GM18526 (cell line): ENCODE measurements around the gene ADAMTS2.

Experiments used
- POLR2A ChIP-seq: IDR thresholded peaks from 3 replicates; pipeline ENCODE4 v1.6.1; 2011; ENCODE audit not compliant: insufficient read length; ENCODE audit errors: extremely low read depth

Gene ADAMTS2

DNA sequence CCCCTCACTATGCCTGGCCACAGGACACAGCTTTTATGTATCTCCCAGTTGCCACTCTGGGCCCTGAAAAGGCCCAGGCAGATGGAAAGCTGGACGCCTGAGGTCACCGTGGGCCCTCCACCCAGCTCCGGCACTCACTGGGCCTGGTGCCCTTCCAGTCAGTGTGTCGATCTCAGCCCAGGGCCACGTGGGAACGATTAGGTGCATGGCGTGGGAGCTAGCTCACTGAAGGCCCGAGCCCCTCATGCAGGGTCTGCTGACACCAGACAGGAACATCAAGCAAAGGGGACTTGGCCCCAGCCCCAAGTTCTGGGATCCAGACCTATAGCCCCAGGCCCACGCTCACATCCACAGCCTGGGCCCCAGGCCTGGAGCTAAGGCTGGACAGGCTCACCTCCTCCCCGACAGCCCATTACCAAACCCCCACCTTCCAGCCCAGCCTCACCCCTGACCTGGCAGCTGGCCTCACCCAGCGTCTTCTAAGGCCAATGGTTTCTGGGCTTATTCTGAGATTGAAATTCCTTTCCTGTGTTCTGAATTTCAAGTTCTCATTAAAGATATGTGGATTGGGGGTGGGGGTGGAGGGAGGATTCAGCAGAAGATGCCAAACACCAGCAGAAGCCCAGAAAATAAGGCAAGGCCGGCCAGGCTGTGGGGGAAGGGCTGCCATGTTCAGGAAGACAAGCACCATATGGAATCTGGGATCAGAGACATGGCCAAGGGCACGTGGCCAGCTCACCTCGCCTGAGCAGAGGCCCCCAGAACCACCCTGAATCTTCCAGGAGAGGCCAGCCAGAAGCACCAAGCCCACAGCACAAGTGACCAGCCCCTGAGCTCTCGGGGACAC is 74.5 kb downstream of the ADAMTS2 start:
- no peak for TF ChIP-seq POLR2A

GRCh38 chr5:179269781-179270543 is 75.3 kb downstream of the ADAMTS2 start:
- no peak for TF ChIP-seq POLR2A

- TF ChIP-seq POLR2A, result no peak
Measured at GRCh38 chr5:179268966-179269693, 76.1 kb downstream of the ADAMTS2 start.

DNA sequence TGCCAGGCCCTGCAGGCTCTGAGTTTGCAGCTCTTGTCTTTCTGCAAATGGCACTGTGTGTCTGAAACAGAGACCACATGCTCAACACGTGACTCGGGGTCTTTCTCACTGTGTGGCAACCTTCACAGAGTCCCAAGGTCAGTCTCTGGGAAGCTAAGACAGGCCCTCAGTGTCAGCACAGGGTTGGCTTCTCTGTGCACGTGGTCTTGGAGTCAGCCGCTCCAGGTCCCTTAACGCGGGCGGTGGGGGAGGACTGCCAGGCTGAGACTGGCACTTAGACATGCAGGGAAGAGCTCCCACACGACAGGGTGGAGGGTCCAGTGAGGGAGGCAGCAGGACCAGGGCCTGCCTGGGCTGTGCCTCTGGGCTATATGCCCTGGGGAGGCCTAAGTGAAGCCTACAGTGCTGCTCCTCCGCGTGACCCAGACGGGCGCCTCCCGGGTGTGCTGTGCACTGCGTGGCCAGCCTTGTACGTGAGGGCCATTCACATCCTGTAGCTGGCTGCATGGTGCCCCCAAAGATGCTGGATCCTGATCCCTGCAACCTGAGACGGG is 76.8 kb downstream of the ADAMTS2 start:
- no peak for TF ChIP-seq POLR2A

DNA sequence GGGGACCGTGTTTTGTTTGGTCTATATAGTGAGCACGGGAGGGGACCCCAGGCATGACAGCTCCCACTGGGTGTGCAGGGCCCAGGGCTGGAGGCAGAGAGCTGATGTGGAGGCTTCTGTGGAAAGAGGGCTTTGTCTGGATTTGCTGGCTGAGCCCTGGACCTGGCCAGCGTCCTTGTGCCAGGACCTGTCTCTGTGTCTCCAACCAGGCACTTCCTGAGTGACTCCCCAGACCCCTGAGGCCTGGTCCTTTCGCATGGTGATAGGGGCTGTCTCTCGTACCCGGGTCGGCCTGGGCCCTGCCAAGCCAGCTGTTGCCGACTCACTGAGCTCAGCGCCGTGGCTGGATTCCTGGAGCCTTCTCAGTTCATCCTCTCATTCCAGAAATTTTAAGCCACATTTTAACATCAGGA is 77.6 kb downstream of the ADAMTS2 start:
- TF ChIP-seq POLR2A, result no peak

DNA sequence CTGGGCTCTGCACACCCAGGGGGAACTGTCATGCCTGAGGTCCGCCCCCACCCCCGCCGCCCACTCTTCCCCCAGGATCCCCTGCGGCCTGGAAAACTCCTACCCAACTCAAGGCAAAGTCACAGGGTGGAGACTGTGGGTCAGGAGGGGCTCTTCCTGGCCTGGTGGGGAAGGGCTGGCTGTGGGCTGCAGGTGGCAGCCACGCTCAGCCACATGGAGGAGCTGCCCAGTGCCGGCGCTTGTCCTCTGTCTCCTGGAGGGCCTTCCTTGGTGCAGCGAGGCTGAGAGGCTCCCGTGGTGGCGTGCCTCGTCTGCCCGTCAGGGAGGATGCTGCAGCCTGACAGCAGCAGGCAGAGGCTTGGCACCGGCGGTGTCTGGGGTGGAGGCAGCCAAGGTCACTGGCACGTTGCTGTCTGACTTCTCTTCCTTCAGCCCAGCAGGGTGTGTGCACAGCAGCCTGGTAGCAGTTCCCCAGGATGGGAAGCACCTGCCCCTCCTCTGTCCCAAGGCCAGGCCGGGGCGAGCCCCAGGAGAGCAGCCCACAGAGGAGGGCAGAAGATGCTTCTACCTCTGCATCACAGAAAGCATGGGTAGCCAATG is 78.1 kb downstream of the ADAMTS2 start:
- TF ChIP-seq POLR2A, result no peak

- no peak for TF ChIP-seq POLR2A
Measured at GRCh38 chr5:179266291-179267070, 78.8 kb downstream of the ADAMTS2 start.

DNA sequence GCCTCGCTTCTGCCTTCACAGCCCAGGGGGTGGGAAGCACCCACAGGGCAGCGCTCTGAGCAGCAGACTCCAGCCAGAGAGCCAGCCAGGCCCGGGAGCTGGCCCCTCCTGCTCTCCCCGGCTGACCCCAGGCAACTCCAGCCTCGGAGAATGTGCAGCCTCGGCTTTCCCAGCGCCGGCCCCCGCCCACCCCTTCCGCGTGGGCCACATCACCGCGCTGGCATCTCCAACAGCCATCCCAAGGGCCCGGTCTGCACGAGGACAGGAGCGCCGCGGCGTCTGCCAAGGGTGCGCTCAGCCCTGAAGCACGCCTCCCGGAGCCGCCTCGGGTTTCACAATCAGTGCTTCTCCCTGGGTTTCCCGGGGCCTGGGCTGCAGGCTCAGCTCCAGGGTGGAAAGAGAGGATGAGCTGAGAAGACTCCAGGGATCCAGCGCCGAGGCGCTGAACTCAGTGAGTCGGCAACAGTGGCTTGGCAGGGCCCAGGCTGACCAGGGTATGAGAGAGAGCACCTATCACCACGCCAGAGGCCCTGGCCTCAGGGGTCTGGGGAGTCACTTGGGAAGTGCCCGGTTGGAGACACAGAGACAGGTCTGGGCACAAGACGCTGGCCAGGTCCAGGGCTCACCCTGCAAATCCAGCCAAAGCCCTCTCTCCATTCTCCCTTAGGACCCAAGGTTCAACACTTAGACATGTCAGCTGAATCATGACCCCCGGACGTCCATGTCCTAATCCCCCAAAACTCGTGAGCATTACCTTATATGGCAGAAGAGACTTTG is 79.6 kb downstream of the ADAMTS2 start:
- no peak for TF ChIP-seq POLR2A

DNA sequence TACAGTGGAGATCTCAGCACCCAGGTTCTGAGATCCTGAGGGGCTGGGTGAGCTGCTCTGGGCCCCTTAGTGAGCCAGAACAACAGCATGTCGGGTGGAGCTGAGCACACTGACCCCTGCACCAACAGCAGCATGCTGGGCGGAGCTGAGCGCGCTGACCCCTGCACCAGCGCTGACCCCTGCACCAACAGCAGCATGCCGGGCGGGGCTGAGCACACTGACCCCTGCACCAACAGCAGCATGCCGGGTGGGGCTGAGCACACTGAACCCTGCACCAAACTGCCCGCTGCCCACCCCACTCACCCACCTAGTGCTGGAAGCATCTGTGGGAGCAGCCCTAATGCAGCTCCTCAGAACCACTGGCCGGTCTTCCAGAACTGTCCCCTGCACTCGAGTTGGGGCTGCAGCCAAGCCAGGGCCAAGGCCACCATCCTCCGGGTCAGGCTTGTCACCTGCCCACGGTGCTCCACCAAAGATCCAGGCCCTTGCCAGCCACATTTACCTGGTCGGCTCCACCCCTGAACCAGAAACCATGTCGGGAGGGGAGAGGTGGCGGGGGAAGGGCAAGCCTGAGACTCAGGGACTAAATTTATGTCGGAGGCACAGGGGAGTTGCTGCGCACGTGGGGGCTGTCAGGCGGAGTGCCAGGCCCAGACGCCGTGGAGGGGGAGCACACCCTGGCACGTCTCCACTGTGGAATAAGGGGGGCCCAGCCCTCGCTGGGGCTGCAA is 80.3 kb downstream of the ADAMTS2 start:
- no peak for TF ChIP-seq POLR2A

DNA sequence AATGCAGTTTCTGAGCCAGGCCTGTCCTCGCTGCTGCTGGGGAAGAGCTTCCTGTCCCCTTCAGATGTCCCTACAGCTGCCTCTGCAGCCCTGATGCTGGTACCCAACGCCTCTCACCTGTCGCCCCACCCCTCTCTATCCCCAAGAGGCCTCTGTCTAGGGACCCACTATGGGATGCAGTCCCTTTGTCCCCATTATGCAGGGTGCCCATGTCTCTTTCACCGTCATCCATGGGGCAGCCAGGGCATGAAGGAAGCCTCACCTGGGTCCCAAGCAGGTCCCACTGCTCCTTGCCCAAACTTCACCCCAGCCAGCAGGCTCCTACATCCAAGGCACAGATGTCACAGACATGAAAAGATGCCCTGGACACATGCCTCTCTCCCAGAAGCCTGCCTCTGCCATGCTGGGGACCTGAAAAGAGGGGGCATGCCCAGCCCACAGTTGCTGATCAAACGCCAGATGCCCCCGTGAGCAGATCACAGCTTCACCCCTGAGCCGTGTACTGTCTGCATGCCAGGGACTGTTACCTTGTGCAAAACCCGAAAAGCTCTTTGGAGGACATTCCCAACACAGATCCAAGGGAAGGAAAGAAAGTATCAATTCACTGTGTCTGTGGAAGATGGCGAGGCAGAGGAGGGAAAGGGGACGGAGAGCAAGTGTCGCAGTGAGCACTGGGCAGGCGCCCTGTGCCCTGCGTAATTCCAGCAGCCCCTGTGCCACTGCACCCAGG is 81.0 kb downstream of the ADAMTS2 start:
- TF ChIP-seq POLR2A, result no peak

DNA sequence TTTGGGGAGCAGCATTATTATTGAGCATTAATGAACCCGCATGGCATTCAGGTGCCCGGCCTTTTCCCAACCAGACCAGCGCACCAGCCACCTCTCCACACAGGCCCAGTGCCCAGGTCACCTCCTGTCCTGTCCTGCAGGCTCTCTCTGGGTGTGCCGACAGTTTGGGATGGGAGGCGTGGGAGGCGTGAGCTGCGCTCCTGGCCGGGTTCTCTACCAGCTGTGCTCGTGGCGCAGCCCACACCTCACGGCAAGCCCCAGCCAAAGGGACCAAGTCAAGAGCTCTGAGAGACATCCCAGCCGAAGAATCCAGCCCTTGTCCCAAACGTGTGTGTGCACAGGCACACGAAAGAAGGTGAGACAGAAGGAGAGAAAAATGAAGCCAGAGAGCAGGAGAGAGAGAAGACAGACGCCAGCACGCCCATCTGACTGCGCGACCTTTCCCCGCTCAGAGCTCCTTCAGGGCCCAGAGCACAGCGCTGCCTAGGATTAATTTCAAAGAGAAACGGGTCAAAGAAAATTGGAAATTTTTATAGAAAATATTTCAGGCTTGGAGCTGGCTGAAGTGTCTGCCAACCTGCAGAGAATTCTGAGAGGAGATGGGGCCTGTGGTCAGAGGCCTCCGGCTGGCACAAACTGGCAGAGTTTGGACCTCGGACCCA is 81.7 kb downstream of the ADAMTS2 start:
- TF ChIP-seq POLR2A, result no peak
